BLaER1 (cell line): Measurements from ENCODE around the gene SRR.

ENCODE experiments used
- H3K27ac ChIP-seq: shearing (Covaris generic); formaldehyde crosslinking; 2 replicates; pipeline ENCODE4 v1.8.1; 2022
- H3K27me3 ChIP-seq: shearing (Covaris generic); formaldehyde crosslinking; 2 replicates; pipeline ENCODE4 v1.8.1; 2022
- H3K36me3 ChIP-seq: shearing (Covaris generic); formaldehyde crosslinking; 2 replicates; pipeline ENCODE4 v1.8.1; 2022
- H3K4me1 ChIP-seq: shearing (Covaris generic); formaldehyde crosslinking; 2 replicates; pipeline ENCODE4 v1.8.1; 2022
- H3K4me2 ChIP-seq: shearing (Covaris generic); formaldehyde crosslinking; 2 replicates; pipeline ENCODE4 v1.8.1; 2022
- H3K4me3 ChIP-seq: shearing (Covaris generic); formaldehyde crosslinking; 2 replicates; pipeline ENCODE4 v1.8.1; 2022
- H3K9ac ChIP-seq: shearing (Covaris generic); formaldehyde crosslinking; 2 replicates; pipeline ENCODE4 v1.8.1; 2022
- H3K9me3 ChIP-seq: shearing (Covaris generic); formaldehyde crosslinking; 2 replicates; pipeline ENCODE4 v1.8.1; 2022
- H4K20me1 ChIP-seq: shearing (Covaris generic); formaldehyde crosslinking; 2 replicates; pipeline ENCODE4 v1.8.1; 2022
- Cebpa-rat ChIP-seq: shearing (Covaris generic); IDR thresholded peaks from 2 replicates; pipeline ENCODE4 v1.8.1; 2022

Gene SRR

GRCh38 chr17:2337544-2338314 is 34.0 kb downstream of the SRR start:
- peak overlapping the region; percentile 94 for H3K9ac ChIP-seq
- peak overlapping the region; percentile 83 for H3K27ac ChIP-seq
- H4K20me1 ChIP-seq = peaks cover 57% of the 10 kb centered on the region
- no peaks in the 10 kb centered on the region for H3K27me3 ChIP-seq
- no peaks in the 10 kb centered on the region for H3K9me3 ChIP-seq
- H3K4me2 ChIP-seq = peak overlapping the region; percentile 100
- TF ChIP-seq Cebpa-rat = no peak
- peaks cover 48% of the 10 kb centered on the region for H3K36me3 ChIP-seq
- H3K4me3 ChIP-seq = peak overlapping the region; percentile 89
- H3K4me1 ChIP-seq = peaks cover 36% of the 10 kb centered on the region

GRCh38 chr17:2338315-2338657 is 34.5 kb downstream of the SRR start:
- Histone ChIP-seq H3K9ac (peak overlapping the region; percentile 94), H3K4me1 (peaks cover 36% of the 10 kb centered on the region), H3K4me3 (peak overlapping the region; percentile 89), H3K27me3 (no peaks in the 10 kb centered on the region), H3K36me3 (peaks cover 48% of the 10 kb centered on the region), H3K4me2 (peak overlapping the region; percentile 100), H4K20me1 (peaks cover 51% of the 10 kb centered on the region), H3K27ac (0 out of 2 replicates have a peak overlapping the region, but pooled peaks have one; percentile 83), H3K9me3 (no peaks in the 10 kb centered on the region)
- no peak for TF ChIP-seq Cebpa-rat

DNA sequence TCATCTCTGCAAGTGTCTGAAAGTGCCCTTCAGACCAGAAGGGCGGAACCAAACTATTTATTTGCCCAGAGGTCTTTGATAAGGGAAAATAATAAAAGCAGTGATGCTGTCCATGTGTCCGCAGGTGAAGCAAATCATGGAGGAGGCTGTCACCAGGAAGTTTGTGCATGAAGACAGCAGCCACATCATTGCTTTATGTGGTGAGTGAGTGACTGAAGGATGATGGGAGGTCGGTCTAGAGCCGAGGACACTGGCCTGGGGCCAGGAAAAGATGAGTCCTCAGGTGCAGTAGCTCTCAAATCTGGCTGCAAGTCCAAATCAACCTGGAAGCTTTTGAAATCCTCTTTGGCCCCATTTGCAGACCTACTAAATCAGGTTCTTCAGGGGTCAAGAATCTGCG is 39.7 kb downstream of the SRR start:
- no peak overlapping the region for H3K4me3 ChIP-seq
- H4K20me1 ChIP-seq = peaks cover 29% of the 10 kb centered on the region
- TF ChIP-seq Cebpa-rat = no peak
- H3K9me3 ChIP-seq = no peaks in the 10 kb centered on the region
- H3K27ac ChIP-seq = no peak overlapping the region
- H3K4me1 ChIP-seq = peaks cover 7% of the 10 kb centered on the region
- peaks cover 67% of the 10 kb centered on the region for H3K36me3 ChIP-seq
- H3K9ac ChIP-seq = no peak overlapping the region
- no peak overlapping the region for H3K4me2 ChIP-seq
- no peaks in the 10 kb centered on the region for H3K27me3 ChIP-seq

GRCh38 chr17:2344528-2344927 is 40.8 kb downstream of the SRR start:
- H3K4me3 ChIP-seq = no peak overlapping the region

GRCh38 chr17:2346475-2346874 is 42.7 kb downstream of the SRR start:
- H3K9ac ChIP-seq = no peak overlapping the region
- peaks cover 76% of the 10 kb centered on the region for H3K36me3 ChIP-seq
- H3K4me1 ChIP-seq = no peaks in the 10 kb centered on the region
- H3K4me2 ChIP-seq = no peak overlapping the region
- H4K20me1 ChIP-seq = peaks cover 8% of the 10 kb centered on the region
- H3K27me3 ChIP-seq = no peaks in the 10 kb centered on the region
- TF ChIP-seq Cebpa-rat = no peak
- no peaks in the 10 kb centered on the region for H3K9me3 ChIP-seq
- H3K4me3 ChIP-seq = no peak overlapping the region
- H3K27ac ChIP-seq = no peak overlapping the region

More at GRCh38 chr17:2344528-2344927, 40.8 kb downstream of the SRR start:
- no peak for TF ChIP-seq Cebpa-rat
- H3K9ac ChIP-seq = no peak overlapping the region
- no peak overlapping the region for H3K4me2 ChIP-seq
- H3K27me3 ChIP-seq = no peaks in the 10 kb centered on the region
- H3K36me3 ChIP-seq = peaks cover 70% of the 10 kb centered on the region
- H4K20me1 ChIP-seq = peaks cover 18% of the 10 kb centered on the region; the same call in 1 of the 2 replicates
- no peaks in the 10 kb centered on the region for H3K9me3 ChIP-seq
- H3K4me1 ChIP-seq = no peaks in the 10 kb centered on the region
- H3K27ac ChIP-seq = no peak overlapping the region

DNA sequence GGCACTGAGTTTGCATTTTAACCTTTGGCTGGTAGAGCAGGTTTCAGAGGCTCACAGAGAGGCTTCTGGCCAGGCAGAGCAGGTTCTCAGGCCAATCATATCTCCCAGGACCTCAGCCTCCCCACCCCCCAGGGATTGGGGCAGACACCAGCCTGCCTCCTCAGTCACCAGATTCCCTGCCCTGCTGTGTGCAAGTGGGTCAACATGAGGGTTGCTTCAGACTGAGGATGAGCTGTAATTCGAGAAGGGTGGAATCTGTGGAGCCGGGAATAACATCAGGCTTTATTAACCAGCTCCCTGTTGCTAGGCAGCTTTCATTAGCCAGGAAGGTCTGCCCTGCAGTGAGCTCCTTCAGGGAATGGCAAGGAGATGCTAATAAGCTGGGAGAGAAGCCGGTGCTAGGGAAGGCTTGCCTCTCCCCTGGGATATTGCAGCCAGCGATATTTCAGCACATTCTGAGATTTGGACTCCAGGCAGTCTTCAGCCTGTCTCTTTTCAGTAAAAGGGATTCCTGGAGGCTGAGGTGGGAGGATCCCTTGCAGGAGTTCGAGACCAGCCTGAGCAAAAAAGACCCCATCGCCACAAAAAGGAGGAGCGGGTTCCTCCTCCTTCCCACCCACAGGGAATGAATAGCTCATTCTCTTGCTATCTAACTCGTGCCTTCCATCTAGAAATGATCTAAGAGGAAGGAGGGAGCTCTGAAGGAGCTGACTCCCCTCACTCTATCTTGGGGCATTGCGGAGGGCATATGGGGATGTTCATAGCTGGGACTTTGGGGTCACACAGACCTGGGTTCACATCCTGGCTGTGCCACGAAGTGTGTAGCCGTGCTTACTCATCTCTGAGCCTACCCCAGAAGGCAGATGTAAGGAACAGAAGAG is 44.3 kb downstream of the SRR start:
- H3K27ac ChIP-seq = no peak overlapping the region
- no peaks in the 10 kb centered on the region for H3K9me3 ChIP-seq
- H3K9ac ChIP-seq = 0 out of 2 replicates have a peak overlapping the region, but pooled peaks have one; percentile 6
- H3K4me1 ChIP-seq = no peaks in the 10 kb centered on the region
- H4K20me1 ChIP-seq = peaks cover 18% of the 10 kb centered on the region
- no peak overlapping the region for H3K4me3 ChIP-seq
- peaks cover 73% of the 10 kb centered on the region for H3K36me3 ChIP-seq
- no peak for TF ChIP-seq Cebpa-rat
- H3K4me2 ChIP-seq = no peak overlapping the region
- H3K27me3 ChIP-seq = no peaks in the 10 kb centered on the region

GRCh38 chr17:2351269-2351668 is 47.5 kb downstream of the SRR start:
- H3K27ac ChIP-seq = no peak overlapping the region
- H3K27me3 ChIP-seq = no peaks in the 10 kb centered on the region
- no peak overlapping the region for H3K4me3 ChIP-seq
- H3K9ac ChIP-seq = no peak overlapping the region
- no peak for TF ChIP-seq Cebpa-rat
- no peaks in the 10 kb centered on the region for H3K4me1 ChIP-seq
- H3K4me2 ChIP-seq = no peak overlapping the region
- H3K9me3 ChIP-seq = no peaks in the 10 kb centered on the region
- H3K36me3 ChIP-seq = peaks cover 44% of the 10 kb centered on the region
- H4K20me1 ChIP-seq = peaks cover 35% of the 10 kb centered on the region

DNA sequence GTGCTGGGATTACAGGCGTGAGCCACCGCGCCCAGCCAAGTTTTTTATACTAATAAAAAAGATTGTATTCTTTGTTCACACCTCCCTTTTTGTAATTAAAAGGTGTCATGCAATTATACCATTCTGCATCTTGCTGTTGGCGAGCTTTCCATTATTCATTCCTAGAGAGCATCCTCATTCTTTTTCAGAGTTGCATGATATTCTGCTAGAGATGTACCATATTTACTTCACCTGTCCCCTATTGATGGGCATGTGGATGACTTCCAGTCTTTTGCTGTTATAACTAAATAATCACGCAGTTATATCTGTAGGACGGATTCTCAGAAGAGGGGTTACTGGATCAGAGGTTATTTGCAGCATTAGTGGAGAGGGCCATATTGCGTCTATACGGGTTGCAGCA is 50.6 kb downstream of the SRR start:
- Histone ChIP-seq H3K4me3 (no peak overlapping the region), H3K9ac (no peak overlapping the region), H3K27me3 (no peaks in the 10 kb centered on the region), H3K36me3 (peaks cover 37% of the 10 kb centered on the region), H3K27ac (no peak overlapping the region), H3K4me1 (peaks cover 12% of the 10 kb centered on the region), H3K4me2 (no peak overlapping the region), H3K9me3 (no peaks in the 10 kb centered on the region), H4K20me1 (peaks cover 49% of the 10 kb centered on the region)
- TF ChIP-seq Cebpa-rat = no peak

DNA sequence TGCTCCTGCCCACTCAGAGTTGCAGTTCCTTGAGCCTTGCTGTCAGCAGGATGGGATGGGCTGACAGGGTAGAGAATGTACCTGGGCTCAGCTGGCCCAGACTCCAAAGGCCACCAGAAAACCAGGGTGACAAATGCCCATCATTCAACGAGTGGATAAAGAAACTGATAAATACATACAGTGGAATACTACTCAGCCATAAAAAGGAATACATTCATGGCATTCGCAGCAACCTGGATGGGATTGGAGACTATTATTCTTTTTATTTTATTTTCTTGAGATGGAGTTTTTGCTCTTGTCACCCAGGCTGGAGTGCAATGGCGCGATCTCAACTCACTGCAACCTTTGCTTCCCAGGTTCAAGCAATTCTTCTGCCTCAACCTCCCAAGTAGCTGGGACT is 53.5 kb downstream of the SRR start:
- TF ChIP-seq Cebpa-rat = no peak
- H3K4me2 ChIP-seq = no peak overlapping the region
- H4K20me1 ChIP-seq = peaks cover 59% of the 10 kb centered on the region
- no peak overlapping the region for H3K27ac ChIP-seq
- H3K4me3 ChIP-seq = no peak overlapping the region
- H3K27me3 ChIP-seq = no peaks in the 10 kb centered on the region
- no peaks in the 10 kb centered on the region for H3K9me3 ChIP-seq
- H3K4me1 ChIP-seq = peaks cover 12% of the 10 kb centered on the region
- H3K36me3 ChIP-seq = peaks cover 43% of the 10 kb centered on the region
- no peak overlapping the region for H3K9ac ChIP-seq

- Histone ChIP-seq H3K4me3 (no peak overlapping the region), H4K20me1 (peaks cover 56% of the 10 kb centered on the region), H3K36me3 (peaks cover 48% of the 10 kb centered on the region), H3K27ac (no peak overlapping the region), H3K27me3 (no peaks in the 10 kb centered on the region), H3K9me3 (no peaks in the 10 kb centered on the region), H3K4me2 (peak overlapping the region; percentile 36), H3K9ac (peak overlapping the region; percentile 7; the same call in 1 of the 2 replicates), H3K4me1 (peaks cover 12% of the 10 kb centered on the region)
- TF ChIP-seq Cebpa-rat = no peak
Measured at GRCh38 chr17:2357931-2358434, 54.2 kb downstream of the SRR start.
